Activated CD8-positive, alpha-beta memory T cell treated with anti-CD3 and anti-CD28 coated beads for 48 hours (primary cell): ENCODE results near the gene DSE.

Experiments used
- DNase-seq, 3 experiments: peaks; one replicate each; pipeline ENCODE4 v3.0.0-alpha.2; 2020; ENCODE audit warnings: low read depth in 2 of 3, low spot score in 2 of 3

The DSE gene

DNA sequence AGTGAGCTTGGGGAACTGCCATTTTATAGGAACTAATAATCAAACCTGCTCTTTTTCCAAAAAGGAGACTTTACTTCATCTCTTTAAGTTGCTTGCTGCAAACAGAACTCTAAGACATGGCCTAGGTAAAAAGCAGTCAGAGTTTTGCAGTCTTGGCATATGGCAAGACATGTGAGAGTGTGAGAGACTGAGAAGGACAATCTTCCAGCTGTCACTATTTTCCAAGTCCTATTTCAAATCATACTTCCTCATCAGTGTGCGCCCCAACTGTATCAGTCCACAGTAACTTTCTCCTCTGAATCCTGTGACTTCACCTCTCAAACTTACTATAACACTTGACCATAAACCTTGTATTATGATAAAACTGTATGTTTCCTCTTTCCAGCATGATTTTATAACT is 100.8 kb downstream of the DSE start:
- DNase-seq: no peak

DNA sequence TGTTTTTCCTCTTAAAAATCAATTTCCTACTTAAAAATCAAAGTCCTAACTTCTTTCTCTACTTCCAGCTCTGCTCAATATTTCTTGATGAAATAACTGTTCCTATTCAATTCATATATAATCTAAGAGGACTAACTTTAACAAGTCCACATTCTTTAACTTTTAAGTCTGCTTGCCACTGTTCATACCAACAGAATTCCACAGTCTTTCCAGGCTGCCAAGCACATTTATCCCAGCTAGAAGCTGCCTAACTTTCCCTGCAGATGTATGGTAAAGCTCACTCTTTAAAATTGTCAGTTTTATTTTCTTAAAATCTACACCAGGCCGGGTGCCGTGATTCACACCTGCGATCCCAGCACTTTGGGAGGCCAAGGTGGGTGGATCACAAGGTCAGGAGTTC is 102.0 kb downstream of the DSE start:
- DNase-seq: no peak

DNA sequence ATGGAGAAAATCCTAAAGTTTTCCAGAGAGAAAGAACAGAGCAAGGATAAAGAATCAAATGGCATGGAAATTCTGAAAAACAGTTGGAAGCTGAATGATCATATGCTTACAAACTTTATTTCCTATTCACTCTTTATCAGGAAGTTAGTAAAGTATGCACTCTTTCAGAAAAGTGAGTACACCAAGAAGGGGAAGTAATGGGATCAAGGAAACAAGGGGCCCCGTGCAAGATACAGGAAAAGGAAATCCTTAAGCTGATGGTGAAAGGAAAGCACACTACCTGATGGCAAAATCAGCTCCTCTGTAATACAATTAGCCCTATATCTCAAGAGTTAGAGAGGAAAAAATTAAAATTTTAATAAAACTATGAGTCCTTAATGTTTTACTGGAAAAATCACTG is 104.4 kb downstream of the DSE start:
- no peak for DNase-seq

DNA sequence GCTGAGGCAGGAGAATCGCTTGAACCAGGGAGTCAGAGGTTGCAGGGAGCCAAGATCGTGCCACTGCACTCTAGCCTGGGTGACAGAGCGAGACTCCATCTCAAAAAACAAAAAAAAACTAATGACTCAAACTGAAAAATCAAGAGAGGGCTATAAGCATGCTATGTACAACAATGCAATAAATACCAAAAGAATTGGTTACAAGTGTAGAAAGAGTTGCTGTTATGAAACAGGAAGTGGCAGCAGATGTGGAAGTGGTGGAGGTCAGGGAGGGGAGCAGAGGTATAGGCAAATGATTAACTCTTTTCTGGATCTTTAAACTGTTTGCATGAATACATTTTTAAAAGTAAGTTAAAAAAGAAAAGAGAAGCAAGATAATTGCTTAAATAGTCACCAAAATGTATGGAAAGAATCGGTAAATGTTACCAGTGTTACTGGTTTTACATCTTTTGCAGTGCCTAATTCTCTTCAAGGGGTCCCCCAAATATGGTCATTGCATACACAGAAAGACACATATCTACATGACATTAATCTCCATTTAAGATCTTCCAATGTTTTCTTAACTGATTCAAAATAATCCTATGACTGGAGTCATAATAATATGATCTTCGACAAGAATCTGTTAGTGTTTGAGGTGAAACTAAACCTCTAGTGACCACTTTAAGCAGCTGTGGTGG is 105.4 kb downstream of the DSE start:
- no peak for DNase-seq

DNA sequence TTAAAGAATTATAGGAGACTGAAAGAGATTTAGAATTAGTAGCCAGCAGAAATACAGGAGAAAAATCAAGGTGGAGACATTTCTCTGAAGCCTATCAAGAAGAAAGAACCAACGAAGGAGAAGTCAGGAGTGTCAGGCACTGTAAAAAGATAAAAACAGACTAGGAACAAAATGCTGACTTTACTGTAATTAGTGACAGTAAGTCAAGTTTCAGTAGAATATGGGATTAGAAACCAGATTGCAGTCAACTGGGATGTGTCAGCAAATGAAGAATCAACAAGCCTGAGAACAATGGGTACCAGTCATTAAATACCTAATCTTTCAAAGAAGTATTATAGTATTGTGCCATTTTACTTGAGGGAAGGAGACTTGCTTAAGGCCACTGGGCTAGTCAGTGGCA is 112.0 kb downstream of the DSE start:
- no peak for DNase-seq

DNA sequence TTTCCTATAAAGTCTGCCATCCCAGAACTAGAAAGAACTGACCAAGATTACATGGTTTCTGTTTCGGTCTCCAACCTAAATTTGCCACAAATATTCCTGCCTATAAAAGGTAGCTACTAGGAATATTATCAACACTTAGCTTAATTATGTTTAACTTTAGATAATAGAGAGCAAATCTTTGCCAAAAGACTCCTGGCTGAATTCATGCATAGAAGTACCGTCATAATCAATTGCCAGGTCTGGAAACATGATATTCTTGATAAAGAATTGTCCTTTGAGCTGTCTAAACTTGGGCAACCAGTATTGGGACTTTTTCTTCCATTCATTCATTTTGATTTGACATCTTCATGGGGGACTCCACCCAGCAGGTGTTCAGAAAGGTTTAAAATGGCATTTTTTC is 112.9 kb downstream of the DSE start:
- DNase-seq: no peak

DNA sequence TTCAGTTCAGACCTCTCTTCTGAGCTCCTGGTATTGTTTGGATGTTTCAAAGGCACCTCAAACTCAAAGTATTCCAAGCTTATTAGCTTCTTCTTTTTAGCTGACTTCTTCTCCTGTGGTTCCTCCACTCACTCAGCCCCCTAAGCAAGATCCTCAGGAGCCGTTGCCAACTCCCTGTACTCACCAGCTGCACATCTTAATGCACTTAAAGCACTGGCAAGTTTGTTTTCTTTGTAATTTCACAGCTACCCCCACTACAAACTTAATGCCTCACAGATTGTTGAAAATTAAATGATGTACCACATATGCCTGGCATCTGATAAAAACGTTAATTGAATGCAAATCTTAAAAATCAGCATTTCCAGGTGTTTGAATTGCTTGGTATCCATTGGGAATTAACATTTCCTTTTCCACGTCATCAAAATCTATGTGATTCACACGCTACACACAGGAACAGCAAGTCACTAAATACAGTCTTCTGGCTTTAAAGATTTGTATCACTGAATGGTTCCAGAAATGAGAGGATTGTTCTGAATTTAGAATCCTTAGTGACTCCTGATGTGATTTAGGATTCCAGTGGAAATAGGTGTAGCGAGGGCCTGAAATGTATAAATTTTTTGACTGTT is 114.9 kb downstream of the DSE start:
- no peak for DNase-seq

DNA sequence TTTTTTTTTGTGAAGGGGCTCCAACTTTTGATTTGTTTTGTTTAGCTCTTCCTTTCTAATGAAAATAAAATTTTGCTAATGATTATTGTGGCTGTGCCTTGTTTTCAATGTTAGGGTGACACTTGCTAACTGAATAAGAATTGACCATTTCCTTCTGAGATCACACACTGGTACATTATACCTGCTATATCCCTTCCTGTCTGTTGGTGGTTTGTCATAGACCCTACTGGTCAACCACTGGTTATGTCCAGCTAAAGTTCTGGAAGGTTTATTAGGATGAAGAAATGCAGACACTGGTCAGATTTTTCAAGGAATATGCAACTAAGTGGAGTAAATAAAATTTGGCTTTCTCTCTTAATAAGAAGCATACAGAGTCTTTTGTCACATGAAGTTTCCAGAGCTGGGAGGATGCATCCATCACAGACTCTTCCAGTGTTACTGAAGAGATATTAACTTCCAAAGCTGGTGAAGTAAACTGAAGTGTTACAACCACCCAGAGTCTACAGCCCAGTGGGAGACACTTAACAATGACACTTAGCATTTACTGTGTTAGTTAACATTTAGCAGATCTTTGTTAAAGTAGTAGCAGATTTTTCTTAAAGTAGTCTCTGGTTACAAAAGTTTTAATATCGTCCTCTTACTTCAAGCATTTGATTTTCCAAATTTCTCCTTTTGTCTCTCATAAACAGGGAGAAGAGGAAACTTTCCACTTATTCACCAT is 121.0 kb downstream of the DSE start:
- no peak for DNase-seq

DNA sequence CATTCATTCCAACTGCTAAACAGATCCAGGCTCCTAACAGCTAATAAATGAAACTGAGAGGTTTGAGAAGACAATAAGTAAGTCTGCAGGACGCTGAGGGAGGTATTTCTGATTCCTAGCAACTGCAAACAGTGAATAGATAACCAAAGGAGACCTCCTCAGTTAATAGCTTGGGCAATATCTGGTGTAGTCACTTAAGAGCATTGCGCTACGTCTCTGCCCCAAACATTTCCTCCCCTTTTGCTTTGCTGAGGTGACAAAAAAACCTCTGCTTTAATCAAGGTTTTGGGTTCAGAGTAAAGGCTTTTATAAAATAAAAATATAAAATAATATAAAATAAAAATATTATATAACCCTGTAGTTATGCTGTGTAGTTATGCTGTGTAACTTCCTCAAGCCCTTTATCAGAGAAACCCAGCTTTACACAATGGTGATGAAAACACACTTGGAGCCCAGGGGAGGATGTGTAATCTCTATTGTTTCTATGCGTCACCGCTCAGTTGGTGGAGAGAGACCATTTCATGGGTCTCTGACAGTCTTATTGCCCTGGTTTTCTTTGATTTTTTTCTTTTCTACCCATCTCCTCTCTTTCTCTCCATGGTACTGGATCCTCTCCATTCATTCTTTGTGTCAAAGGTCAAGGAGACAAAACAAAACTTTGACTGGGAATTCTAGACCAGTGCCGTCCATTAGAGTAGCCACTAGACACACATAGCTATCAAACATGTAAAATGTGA is 121.8 kb downstream of the DSE start:
- no peak for DNase-seq
